ES-I3 (cell line): Measurements from ENCODE around the gene RABL3.
"Not testable (repeated sequence)": the region's sequence is repeated elsewhere in the genome, so short reads cannot be mapped to it uniquely, and the experiment has no call there.

Experiments
- H3K36me3 ChIP-seq: 2 replicates; pipeline ENCODE4 v1.6.1; 2013; ENCODE audit warnings: mild to moderate bottlenecking, low read length, control low read depth, moderate library complexity; ENCODE audit not compliant: insufficient read depth
- H3K4me1 ChIP-seq: 2 replicates; pipeline ENCODE4 v1.6.1; 2013; ENCODE audit warnings: mild to moderate bottlenecking, control low read depth, low read length; ENCODE audit not compliant: insufficient read depth
- H3K9ac ChIP-seq: 2 replicates; pipeline ENCODE4 v1.6.1; 2013; ENCODE audit warnings: low read depth, mild to moderate bottlenecking, low read length, moderate library complexity
- H3K9me3 ChIP-seq: 2 replicates; pipeline ENCODE4 v1.6.1; 2013; ENCODE audit warnings: mild to moderate bottlenecking, low read length, moderate library complexity; ENCODE audit not compliant: control insufficient read depth, insufficient read depth

The RABL3 gene

GRCh38 chr3:120764206-120764605 is 21.9 kb upstream of the RABL3 start:
- Histone ChIP-seq H3K9me3 (no peaks in the 10 kb centered on the region), H3K36me3 (no peaks in the 10 kb centered on the region), H3K9ac (no peak overlapping the region), H3K4me1 (peaks cover 16% of the 10 kb centered on the region)

GRCh38 chr3:120763601-120764000 is 21.3 kb upstream of the RABL3 start:
- Histone ChIP-seq H3K4me1 (peaks cover 16% of the 10 kb centered on the region), H3K9me3 (no peaks in the 10 kb centered on the region), H3K36me3 (no peaks in the 10 kb centered on the region), H3K9ac (no peak overlapping the region)

- Histone ChIP-seq H3K9ac (no peak overlapping the region), H3K9me3 (no peaks in the 10 kb centered on the region), H3K36me3 (no peaks in the 10 kb centered on the region), H3K4me1 (peaks cover 16% of the 10 kb centered on the region)
Measured at GRCh38 chr3:120762615-120763014, 20.3 kb upstream of the RABL3 start.

GRCh38 chr3:120758551-120758950 is 16.2 kb upstream of the RABL3 start:
- H3K9me3 ChIP-seq, H3K36me3 ChIP-seq, H3K9ac ChIP-seq: not testable (repeated sequence)

GRCh38 chr3:120756061-120756460 is 13.7 kb upstream of the RABL3 start:
- no peaks in the 10 kb centered on the region for H3K4me1 ChIP-seq
- H3K9me3 ChIP-seq: no peaks in the 10 kb centered on the region
- H3K9ac ChIP-seq: no peak overlapping the region
- H3K36me3 ChIP-seq: peaks cover 6% of the 10 kb centered on the region; the same call in 1 of the 2 replicates

More at GRCh38 chr3:120758551-120758950, 16.2 kb upstream of the RABL3 start:
- not testable (repeated sequence) for H3K4me1 ChIP-seq

- Histone ChIP-seq H3K36me3 (peaks cover 8% of the 10 kb centered on the region; the same call in 1 of the 2 replicates), H3K9me3 (no peaks in the 10 kb centered on the region), H3K9ac (no peak overlapping the region), H3K4me1 (no peaks in the 10 kb centered on the region)
Measured at GRCh38 chr3:120753810-120754209, 11.5 kb upstream of the RABL3 start.

- Histone ChIP-seq H3K4me1 (no peaks in the 10 kb centered on the region), H3K9ac (no peak overlapping the region), H3K36me3 (peaks cover 8% of the 10 kb centered on the region; the same call in 1 of the 2 replicates), H3K9me3 (no peaks in the 10 kb centered on the region)
Measured at GRCh38 chr3:120752865-120753264, 10.5 kb upstream of the RABL3 start.

GRCh38 chr3:120752230-120752629 is 9.9 kb upstream of the RABL3 start:
- H3K36me3 ChIP-seq: peaks cover 8% of the 10 kb centered on the region; the same call in 1 of the 2 replicates
- no peak overlapping the region for H3K9ac ChIP-seq
- peaks cover 2% of the 10 kb centered on the region; the same call in 1 of the 2 replicates for H3K9me3 ChIP-seq
- H3K4me1 ChIP-seq: no peaks in the 10 kb centered on the region

GRCh38 chr3:120749843-120750242 is 7.5 kb upstream of the RABL3 start:
- H3K9me3 ChIP-seq: peaks cover 2% of the 10 kb centered on the region; the same call in 1 of the 2 replicates
- H3K4me1 ChIP-seq: no peaks in the 10 kb centered on the region
- H3K36me3 ChIP-seq: peaks cover 13% of the 10 kb centered on the region; the same call in 1 of the 2 replicates
- no peak overlapping the region for H3K9ac ChIP-seq

GRCh38 chr3:120745466-120745865 is 3.1 kb upstream of the RABL3 start:
- 0 out of 2 replicates have a peak, but pooled peaks cover 8% of the 10 kb centered on the region for H3K4me1 ChIP-seq
- peaks cover 5% of the 10 kb centered on the region; the same call in 1 of the 2 replicates for H3K36me3 ChIP-seq
- peaks cover 2% of the 10 kb centered on the region; the same call in 1 of the 2 replicates for H3K9me3 ChIP-seq
- H3K9ac ChIP-seq: no peak overlapping the region

GRCh38 chr3:120743556-120744195 is 1.4 kb upstream of the RABL3 start:
- Histone ChIP-seq H3K9ac (peak overlapping the region; percentile 85), H3K36me3 (peaks cover 5% of the 10 kb centered on the region; the same call in 1 of the 2 replicates), H3K4me1 (0 out of 2 replicates have a peak, but pooled peaks cover 8% of the 10 kb centered on the region), H3K9me3 (peaks cover 2% of the 10 kb centered on the region; the same call in 1 of the 2 replicates)

- Histone ChIP-seq H3K36me3 (peaks cover 9% of the 10 kb centered on the region; the same call in 1 of the 2 replicates), H3K4me1 (0 out of 2 replicates have a peak, but pooled peaks cover 8% of the 10 kb centered on the region), H3K9ac (peak overlapping the region; percentile 85), H3K9me3 (peaks cover 8% of the 10 kb centered on the region)
Measured at GRCh38 chr3:120742849-120743365, 591 bp upstream of the RABL3 start.

GRCh38 chr3:120741837-120742197 is 499 bp downstream of the RABL3 start:
- 0 out of 2 replicates have a peak, but pooled peaks cover 8% of the 10 kb centered on the region for H3K4me1 ChIP-seq
- H3K36me3 ChIP-seq: peaks cover 9% of the 10 kb centered on the region; the same call in 1 of the 2 replicates
- peaks cover 9% of the 10 kb centered on the region for H3K9me3 ChIP-seq
- H3K9ac ChIP-seq: peak overlapping the region; percentile 85

- Histone ChIP-seq H3K36me3 (peaks cover 9% of the 10 kb centered on the region; the same call in 1 of the 2 replicates), H3K4me1 (0 out of 2 replicates have a peak, but pooled peaks cover 8% of the 10 kb centered on the region), H3K9ac (peak overlapping the region; percentile 85; the same call in 1 of the 2 replicates), H3K9me3 (peaks cover 9% of the 10 kb centered on the region)
Measured at GRCh38 chr3:120741320-120741719, 996 bp downstream of the RABL3 start.

- H3K9ac ChIP-seq, H3K4me1 ChIP-seq, H3K36me3 ChIP-seq, H3K9me3 ChIP-seq: not testable (repeated sequence)
Measured at GRCh38 chr3:120738006-120738405, 4.3 kb downstream of the RABL3 start.
